Rectal smooth muscle tissue (tissue), 1 donor: ENCODE data around the gene FBXO38.

Experiments
- H3K27ac ChIP-seq: one replicate; pipeline ENCODE4 v1.7.0; 2013; ENCODE audit warnings: low read depth, low read length, inconsistent platforms
- H3K27me3 ChIP-seq: one replicate; pipeline ENCODE4 v1.7.0; 2013; ENCODE audit warnings: low read length; ENCODE audit not compliant: control insufficient read depth, insufficient read depth
- H3K36me3 ChIP-seq: one replicate; pipeline ENCODE4 v1.7.0; 2013; ENCODE audit warnings: low read length; ENCODE audit not compliant: control insufficient read depth, insufficient read depth
- H3K4me1 ChIP-seq: one replicate; pipeline ENCODE4 v1.7.0; 2013; ENCODE audit warnings: low read length; ENCODE audit not compliant: control insufficient read depth, insufficient read depth
- H3K4me3 ChIP-seq: one replicate; pipeline ENCODE4 v1.7.0; 2013; ENCODE audit warnings: low read length
- H3K9ac ChIP-seq: one replicate; pipeline ENCODE4 v1.7.0; 2013; ENCODE audit warnings: low read length

Gene FBXO38

GRCh38 chr5:148414833-148415232 lies 31.1 kb downstream of the FBXO38 start:
- no peak overlapping the region for H3K9ac ChIP-seq
- peaks cover 32% of the 10 kb centered on the region for H3K36me3 ChIP-seq
- peak overlapping the region; percentile 60 for H3K27ac ChIP-seq
- H3K27me3 ChIP-seq = no peaks in the 10 kb centered on the region
- no peak overlapping the region for H3K4me3 ChIP-seq
- H3K4me1 ChIP-seq = peaks cover 10% of the 10 kb centered on the region

- Histone ChIP-seq H3K27ac (peak overlapping the region; percentile 41), H3K4me3 (no peak overlapping the region), H3K4me1 (peaks cover 10% of the 10 kb centered on the region), H3K9ac (no peak overlapping the region), H3K36me3 (peaks cover 20% of the 10 kb centered on the region), H3K27me3 (no peaks in the 10 kb centered on the region)
These were observed 32.7 kb downstream of the FBXO38 start for GRCh38 chr5:148416416-148416815.

DNA sequence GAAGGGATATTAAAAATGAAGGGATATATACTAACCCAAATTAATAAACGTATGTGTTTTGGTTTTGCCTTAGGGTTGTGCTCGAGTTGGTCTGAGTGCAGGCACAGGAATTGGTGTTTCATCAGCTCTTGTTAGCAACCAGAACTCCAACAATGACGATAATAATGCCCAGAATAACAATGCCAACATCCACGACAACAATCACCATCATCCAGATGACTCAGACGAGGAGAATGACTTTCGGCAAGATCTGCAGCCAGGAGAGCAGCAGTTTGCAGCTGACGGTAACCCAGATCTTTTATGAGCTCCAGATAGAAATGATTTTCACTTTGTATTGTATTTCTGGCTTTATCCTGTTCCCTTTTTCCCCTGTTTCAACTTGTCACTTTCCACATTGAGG lies 33.2 kb downstream of the FBXO38 start:
- Histone ChIP-seq H3K4me1 (peaks cover 10% of the 10 kb centered on the region), H3K9ac (no peak overlapping the region), H3K36me3 (peaks cover 22% of the 10 kb centered on the region), H3K4me3 (no peak overlapping the region), H3K27ac (peak overlapping the region; percentile 41), H3K27me3 (no peaks in the 10 kb centered on the region)

DNA sequence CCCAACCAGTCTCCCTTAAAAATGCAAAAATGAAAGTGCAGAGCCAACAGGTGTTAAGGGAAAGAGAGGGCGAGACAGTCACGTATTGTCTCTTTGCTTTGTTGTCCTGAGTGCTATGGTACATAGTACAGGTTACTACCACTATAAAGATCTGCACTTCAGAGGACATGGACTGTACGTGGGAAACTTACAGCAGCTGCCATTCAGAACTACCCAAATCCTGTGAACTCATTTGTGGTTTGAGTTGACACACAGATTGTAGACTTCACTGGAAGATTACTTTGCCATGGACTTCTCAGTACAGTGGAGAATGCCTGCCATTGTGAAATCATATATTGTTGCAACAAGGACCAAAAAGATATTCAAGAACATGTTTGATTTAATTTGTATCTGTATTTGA lies 34.8 kb downstream of the FBXO38 start:
- no peak overlapping the region for H3K9ac ChIP-seq
- H3K27me3 ChIP-seq = no peaks in the 10 kb centered on the region
- H3K36me3 ChIP-seq = peaks cover 28% of the 10 kb centered on the region
- no peak overlapping the region for H3K4me3 ChIP-seq
- peaks cover 10% of the 10 kb centered on the region for H3K4me1 ChIP-seq
- H3K27ac ChIP-seq = no peak overlapping the region

DNA sequence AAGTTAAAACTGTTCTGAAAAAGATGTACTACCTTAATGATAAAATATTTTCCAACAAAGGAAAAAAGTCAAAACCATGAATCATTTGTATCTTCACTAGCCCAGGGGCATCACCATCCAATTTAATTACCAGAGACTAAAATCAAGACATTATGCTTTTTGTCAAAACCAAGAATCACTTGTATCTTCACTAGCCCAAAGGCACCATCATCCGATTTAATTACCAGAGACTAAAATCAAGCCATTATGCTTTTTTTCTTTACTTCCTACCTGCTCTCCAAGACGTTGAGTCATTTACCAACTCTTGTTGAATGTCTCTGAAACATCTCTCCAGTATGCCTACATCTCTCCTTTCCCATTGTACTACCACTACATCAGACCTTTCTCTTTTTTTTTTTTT lies 37.9 kb downstream of the FBXO38 start:
- Histone ChIP-seq H3K4me1 (peaks cover 3% of the 10 kb centered on the region), H3K4me3 (no peak overlapping the region), H3K27ac (no peak overlapping the region), H3K9ac (no peak overlapping the region), H3K36me3 (peaks cover 44% of the 10 kb centered on the region), H3K27me3 (no peaks in the 10 kb centered on the region)

GRCh38 chr5:148425808-148426207 lies 42.0 kb downstream of the FBXO38 start:
- Histone ChIP-seq H3K27me3 (no peaks in the 10 kb centered on the region), H3K36me3 (peaks cover 40% of the 10 kb centered on the region), H3K4me3 (no peak overlapping the region), H3K27ac (no peak overlapping the region), H3K9ac (no peak overlapping the region), H3K4me1 (peaks cover 3% of the 10 kb centered on the region)

GRCh38 chr5:148426514-148426913 lies 42.8 kb downstream of the FBXO38 start:
- Histone ChIP-seq H3K27me3 (no peaks in the 10 kb centered on the region), H3K4me1 (peaks cover 3% of the 10 kb centered on the region), H3K27ac (no peak overlapping the region), H3K36me3 (peaks cover 40% of the 10 kb centered on the region), H3K4me3 (no peak overlapping the region), H3K9ac (no peak overlapping the region)

- no peak overlapping the region for H3K9ac ChIP-seq
- H3K27ac ChIP-seq = no peak overlapping the region
- no peak overlapping the region for H3K4me3 ChIP-seq
- peaks cover 3% of the 10 kb centered on the region for H3K4me1 ChIP-seq
- H3K36me3 ChIP-seq = peaks cover 38% of the 10 kb centered on the region
- no peaks in the 10 kb centered on the region for H3K27me3 ChIP-seq
These were observed 43.7 kb downstream of the FBXO38 start for GRCh38 chr5:148427370-148428042.

GRCh38 chr5:148428848-148429247 lies 45.1 kb downstream of the FBXO38 start:
- Histone ChIP-seq H3K27ac (no peak overlapping the region), H3K27me3 (no peaks in the 10 kb centered on the region), H3K4me3 (no peak overlapping the region), H3K9ac (no peak overlapping the region), H3K4me1 (peaks cover 3% of the 10 kb centered on the region), H3K36me3 (peaks cover 29% of the 10 kb centered on the region)

DNA sequence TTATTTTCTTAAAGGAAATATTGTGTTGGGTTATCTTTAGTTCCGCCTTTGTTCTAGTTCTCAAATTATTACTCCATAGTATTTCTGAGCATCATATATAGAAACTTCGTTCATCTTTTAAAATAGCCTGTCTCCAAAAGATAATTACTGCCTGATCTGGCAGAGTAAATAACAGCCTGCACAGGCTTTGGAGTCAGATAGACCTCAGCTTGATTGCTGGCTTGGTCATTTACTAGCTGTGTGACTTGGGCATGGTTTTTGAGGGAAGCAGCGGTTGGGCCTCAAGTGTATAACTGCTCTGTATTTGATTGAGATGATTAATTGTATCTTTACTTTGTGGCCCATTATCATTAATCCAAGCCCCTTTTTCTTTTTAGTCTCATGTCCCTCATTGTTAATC lies 50.1 kb downstream of the FBXO38 start:
- Histone ChIP-seq H3K36me3 (peaks cover 11% of the 10 kb centered on the region), H3K27me3 (no peaks in the 10 kb centered on the region), H3K4me1 (no peaks in the 10 kb centered on the region)

DNA sequence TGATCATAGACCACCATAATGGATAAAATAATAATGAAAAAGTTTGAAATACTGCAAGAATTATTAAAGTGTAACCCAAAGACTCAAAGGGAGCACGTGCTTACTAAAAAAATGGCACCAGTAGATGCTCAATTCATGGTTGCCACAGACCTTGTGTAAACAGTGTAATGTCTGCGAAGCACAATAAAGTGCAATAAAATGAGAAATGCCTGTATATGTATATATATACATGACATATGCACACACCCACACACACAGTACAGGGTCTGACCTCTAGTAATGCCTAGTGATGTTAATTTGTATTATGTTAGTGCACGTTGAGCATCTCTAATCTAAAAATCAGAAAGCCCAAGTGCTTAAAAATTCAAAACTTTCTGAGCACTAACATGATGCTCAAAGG lies 52.3 kb downstream of the FBXO38 start:
- H3K36me3 ChIP-seq = peaks cover 11% of the 10 kb centered on the region
- no peak overlapping the region for H3K9ac ChIP-seq
- H3K4me1 ChIP-seq = no peaks in the 10 kb centered on the region
- H3K27ac ChIP-seq = no peak overlapping the region
- H3K4me3 ChIP-seq = no peak overlapping the region
- H3K27me3 ChIP-seq = no peaks in the 10 kb centered on the region

More for the DNA sequence above, 50.1 kb downstream of the FBXO38 start:
- no peak overlapping the region for H3K4me3 ChIP-seq
- H3K27ac ChIP-seq = no peak overlapping the region
- H3K9ac ChIP-seq = no peak overlapping the region

DNA sequence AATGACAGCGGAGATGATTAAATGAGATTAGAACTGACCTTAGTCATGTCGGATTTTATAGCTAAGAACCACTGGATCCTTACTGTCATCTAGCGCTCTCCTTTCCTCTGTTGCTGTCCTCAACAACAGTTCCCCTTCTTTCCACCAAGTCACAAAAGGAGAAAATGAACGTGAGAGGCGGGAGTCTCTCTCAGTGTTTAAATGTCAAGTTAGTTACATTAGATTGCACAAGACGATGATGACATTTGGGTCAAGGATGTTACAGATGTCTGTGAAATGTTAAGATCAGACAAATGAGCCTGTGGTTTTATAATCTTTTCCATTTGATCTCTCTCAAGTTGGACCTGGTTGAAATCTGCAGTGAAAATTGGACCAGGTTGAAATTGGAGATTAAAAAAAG lies 53.5 kb downstream of the FBXO38 start:
- H3K27ac ChIP-seq = no peak overlapping the region
- H3K9ac ChIP-seq = no peak overlapping the region
- H3K4me1 ChIP-seq = no peaks in the 10 kb centered on the region
- no peak overlapping the region for H3K4me3 ChIP-seq
- peaks cover 11% of the 10 kb centered on the region for H3K36me3 ChIP-seq
- H3K27me3 ChIP-seq = no peaks in the 10 kb centered on the region

GRCh38 chr5:148438933-148439332 lies 55.2 kb downstream of the FBXO38 start:
- no peak overlapping the region for H3K4me3 ChIP-seq
- no peak overlapping the region for H3K9ac ChIP-seq
- peaks cover 11% of the 10 kb centered on the region for H3K36me3 ChIP-seq
- H3K27me3 ChIP-seq = no peaks in the 10 kb centered on the region
- H3K4me1 ChIP-seq = no peaks in the 10 kb centered on the region
- H3K27ac ChIP-seq = no peak overlapping the region
